NCI-H446 treated with DMSO at 0.1 percent for 48 hours (cell line): ENCODE results near the gene MAP4K4.

ENCODE experiments used
- DNase-seq: peaks from one replicate; lab custom pipeline; 2025; lab: John Stamatoyannopoulos, UW

The MAP4K4 gene

DNA sequence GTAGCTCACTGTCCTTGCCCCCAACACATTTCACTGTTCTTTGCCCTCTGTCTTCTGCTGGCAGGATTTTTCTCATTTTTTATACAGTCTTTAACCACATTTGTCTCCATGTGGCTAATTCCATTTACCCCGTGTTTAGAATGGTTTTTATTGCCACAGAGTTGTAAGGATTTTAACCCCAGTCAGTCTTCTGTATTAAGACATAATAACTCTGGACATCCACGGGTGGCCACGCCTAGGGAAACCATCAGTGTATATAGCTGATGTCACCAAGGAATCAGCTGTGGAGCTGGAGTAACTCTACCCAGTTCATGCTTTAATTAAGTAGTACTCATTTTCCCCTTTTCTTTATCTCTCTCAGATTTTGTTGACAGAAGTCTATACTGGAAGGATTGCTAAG is 139.8 kb downstream of the MAP4K4 start:
- DNase-seq, result no peak

DNA sequence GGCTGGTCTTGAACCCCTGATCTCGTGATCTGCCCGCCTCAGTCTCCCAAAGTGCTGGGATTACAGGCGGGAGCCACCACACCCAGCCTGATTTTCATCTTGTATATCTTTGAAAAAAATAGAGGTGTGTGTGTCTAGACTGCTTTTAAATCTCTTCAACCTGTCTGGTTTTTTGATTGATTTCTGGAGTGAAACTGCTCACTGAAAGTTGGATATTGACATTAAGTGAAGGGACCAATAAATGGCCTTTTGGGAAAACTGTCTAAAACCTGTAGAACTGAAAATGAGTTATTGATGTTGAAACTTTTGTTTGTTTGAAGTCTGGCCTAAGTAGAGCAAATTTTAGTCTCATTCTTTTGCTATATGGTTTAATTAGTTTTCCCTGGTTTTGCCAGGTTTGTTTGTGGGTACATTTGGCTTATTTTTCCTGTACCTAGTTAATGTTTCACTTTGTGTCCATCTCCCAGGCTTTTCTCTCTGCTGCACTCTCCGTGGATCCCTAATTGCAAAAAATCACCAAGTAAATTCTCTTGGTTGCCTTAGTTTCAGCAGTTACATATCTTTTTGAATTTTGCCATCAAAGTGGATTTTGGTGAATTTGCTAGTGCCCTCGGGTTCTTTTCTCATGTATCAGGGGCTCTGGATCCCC is 144.3 kb downstream of the MAP4K4 start:
- no peak for DNase-seq

DNA sequence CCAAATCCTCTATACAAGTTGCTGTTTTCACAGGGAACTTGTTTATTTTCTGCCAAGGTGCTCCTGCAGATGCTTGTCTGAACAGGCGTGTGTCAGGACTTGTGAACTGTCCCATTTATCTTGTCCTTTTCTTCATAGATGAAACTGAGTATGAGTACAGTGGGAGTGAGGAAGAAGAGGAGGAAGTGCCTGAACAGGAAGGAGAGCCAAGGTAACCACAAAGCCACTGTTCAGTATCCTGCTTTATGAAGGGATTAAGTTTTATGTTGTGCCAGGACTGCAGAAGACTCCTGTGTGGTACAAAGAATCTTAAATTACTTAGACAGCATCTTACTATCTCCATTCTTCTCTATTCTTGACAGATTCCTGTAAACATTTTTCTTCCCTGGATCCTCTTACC is 145.0 kb downstream of the MAP4K4 start:
- no peak for DNase-seq

DNA sequence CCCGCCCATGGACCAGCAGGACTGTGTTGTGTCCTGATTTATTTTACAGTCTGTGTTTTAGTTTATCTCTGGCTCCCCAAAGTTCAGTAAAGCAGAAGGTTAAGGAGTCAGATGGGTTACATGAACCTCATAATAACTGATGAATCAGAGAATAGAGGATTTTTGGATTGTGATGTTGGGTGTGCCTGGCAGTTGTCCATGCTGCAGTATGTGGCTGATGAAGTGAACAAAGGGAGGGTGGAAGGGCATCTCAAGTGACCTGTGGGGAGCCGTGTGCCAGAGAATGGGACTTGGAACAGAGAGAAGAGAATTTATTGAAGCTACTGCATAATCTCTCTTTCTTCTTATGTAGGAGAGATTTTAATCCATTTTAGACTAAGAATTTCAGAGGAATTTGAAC is 145.5 kb downstream of the MAP4K4 start:
- DNase-seq, result no peak

DNA sequence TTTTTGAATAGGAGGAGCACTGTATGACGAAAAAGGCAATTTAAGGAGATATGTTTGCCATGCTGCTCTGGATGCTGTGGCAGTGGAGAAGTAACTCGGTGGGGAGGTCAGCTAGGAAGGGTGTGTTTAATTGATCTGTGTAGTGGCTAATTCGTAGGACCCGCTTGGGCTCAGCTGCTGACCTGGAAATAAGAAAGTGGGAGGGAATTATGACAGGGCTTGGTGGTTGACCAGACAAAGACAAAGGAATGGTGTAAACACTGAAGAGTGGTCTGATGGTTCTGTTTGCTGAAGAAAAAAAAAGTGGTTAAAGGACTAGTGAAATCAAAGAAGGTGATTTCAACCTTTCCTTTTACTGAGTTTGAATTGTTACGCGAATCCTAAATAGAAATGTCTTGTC is 146.0 kb downstream of the MAP4K4 start:
- no peak for DNase-seq

DNA sequence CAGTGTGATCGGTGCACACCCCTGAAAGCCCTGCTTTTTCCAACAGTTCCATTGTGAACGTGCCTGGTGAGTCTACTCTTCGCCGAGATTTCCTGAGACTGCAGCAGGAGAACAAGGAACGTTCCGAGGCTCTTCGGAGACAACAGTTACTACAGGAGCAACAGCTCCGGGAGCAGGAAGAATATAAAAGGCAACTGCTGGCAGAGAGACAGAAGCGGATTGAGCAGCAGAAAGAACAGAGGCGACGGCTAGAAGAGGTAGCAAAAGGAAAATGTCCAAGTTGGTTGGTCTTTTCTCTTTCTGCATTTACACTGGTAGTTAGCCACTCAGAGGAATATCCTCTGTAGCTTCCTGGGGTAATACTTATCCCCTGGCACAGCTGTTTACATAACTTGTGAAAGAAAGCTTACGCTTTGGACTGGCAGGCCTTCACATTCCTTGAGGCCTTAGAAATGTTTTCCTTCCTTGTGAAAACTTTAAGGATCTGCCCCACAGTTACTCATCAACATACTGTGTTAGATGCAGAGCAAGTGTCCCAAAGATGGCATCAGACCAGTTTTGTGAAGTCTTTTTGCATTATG is 146.6 kb downstream of the MAP4K4 start:
- no peak for DNase-seq

DNA sequence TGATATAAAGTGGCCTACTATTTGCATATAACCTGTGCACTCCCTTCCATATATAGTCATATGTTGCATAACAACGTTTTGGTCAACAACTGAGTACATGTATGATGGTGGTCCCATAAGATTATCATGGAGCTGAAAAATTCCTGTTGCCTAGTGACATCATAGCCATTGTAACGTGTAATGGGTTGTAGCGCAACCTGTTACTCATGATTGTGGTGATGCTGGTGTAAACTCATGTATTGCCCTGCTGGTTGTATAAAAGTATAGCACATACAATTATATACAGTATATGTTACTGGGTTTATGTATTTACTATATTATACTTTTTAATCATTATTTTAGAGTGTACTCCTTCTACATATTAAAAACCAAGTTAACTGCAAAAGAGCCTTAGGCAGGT is 149.5 kb downstream of the MAP4K4 start:
- DNase-seq, result no peak

DNA sequence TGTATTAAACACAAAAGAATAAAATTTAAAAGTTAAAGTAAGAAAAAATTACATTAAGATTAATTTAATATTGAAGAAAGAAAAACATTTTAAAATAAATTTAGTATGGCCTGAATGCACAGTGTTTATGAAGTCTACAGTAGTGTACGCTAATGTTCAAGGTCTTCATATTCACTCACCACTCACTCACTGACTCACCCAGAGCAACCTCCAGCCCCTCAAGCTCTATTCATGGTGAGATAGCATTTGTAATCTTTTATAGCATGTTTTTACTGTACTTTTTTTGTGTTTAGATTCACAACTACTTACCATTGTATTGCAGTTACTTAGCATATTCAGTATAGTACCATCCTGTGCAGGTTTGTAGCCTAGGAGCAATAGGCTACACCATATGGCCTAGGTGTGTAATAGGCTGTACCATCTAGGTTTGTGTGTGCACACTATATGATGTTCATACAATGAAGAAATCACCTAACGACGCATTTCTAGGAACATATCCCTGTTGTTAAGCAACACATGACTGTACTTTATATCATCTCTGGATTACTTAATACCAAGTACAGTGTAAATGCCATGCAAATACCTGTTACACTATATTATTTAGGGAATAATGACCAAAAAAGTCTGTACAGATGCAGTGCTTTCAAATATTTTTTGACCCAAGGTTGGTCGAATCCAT is 150.3 kb downstream of the MAP4K4 start:
- DNase-seq, result no peak

DNA sequence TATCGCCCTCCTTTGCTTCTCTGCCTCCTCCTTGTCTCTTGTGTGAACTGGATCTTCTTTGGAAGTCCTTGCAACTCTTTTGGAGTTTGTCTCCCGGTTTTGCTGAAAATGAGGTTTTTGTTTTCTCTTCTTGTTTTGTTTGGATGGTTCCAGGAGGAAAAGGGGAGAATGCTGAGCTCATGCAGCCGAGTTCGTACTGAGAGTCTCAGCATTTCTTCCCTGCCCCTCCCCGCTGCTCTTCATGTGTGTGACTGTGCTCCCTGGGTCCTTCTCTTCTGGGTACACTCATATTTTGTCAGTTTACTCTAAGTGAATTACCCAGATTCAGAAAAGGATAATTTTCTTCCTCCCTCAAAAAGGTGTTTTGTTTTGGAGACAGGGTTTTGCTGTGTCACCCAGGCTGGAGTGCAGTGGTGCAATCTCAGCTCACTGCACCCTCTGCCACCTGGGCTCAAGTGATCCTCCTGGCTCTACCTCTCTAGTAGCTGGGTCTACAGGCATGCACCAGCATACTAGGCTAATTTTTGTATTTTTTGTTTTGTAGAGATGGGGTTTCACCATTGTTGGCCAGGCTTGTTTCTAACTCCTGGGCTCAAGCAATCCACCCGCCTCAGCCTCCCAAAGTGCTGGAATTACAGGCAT is 151.4 kb downstream of the MAP4K4 start:
- no peak for DNase-seq

DNA sequence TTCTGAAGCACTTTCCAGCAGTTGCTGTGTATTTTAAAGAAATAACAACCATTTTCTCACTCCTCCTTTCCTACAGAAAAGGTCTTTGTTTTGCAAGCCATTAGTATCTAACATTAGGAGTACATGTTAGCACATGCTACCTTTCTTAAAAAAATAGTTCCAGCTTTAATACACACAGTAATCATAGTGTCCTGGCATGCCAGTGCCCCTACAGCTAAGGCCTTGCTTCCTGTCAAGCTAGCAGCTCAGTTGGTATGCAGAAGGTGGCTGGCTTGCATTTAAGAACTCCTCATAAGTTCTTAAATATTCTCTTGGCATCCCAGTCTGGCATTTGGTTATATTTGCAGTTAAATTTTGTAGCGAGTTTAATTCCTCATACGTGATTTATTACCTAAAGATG is 152.9 kb downstream of the MAP4K4 start:
- no peak for DNase-seq

DNA sequence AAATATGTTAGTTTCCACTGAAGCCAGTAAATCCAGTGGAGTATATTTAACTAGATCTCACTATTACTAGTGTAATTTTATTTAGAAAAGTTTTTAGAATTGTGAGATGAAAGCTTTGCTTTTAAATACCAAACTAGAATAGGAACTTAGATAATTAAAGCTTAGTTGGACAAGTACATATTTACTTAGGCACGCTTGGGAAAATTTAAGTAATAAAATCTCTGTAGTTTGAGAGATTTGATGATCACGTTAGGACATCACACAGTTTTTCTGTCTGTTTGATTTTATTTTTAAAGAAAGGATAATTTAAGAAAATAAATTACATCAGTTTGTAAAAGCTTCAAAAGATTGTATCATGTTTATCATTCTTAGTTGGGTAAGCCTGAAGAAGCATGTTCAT is 153.5 kb downstream of the MAP4K4 start:
- no peak for DNase-seq

DNA sequence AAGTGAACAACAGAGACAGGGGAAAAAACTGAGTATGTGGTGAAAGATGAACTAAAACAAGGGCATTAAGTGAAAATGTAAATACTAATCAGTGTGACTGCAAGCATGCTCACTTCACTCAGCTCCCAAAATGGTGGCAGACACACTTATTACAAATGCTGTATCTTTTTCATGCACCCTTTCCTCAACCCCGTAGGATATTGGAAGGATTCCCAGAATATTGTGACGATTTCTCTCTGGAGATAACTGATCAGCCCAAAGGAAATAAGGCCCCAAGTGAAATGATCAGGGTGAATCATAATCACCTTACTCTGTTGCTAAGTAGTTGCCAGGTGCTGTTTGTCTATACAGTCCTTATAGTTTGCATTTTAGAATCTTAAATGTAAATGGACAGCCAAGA is 155.3 kb downstream of the MAP4K4 start:
- no peak for DNase-seq

DNA sequence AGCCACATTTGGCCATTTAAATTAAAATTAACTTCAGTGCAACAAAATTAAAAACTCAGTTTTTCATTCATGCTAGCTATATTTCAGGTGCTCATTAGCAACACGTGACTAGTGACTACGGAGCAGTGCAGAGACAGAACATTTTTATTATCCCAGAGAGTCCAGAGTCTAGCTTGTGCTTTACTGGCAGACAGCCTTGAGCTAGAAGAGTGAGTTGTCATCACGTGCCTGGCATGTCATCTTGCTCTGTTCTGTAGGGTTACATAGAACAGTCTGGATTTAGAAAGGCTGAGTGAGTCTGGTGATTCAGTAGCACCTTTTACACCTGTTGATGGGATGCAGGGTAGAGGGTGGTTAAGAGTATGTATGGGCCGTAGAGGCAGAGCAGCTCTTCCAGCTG is 157.4 kb downstream of the MAP4K4 start:
- DNase-seq, result no peak

DNA sequence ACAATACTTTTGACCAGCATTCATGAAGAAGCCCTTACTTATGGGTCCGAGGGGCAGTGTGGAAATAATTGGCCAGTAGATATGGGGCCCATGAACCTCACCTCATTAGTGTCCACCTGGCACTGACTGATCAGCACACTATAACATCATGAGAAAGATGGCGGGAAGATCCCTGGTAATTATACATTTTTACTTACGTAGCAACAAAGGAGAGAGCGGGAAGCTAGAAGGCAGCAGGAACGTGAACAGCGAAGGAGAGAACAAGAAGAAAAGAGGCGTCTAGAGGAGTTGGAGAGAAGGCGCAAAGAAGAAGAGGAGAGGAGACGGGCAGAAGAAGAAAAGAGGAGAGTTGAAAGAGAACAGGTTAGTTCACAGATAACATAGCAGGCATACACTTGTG is 158.3 kb downstream of the MAP4K4 start:
- no peak for DNase-seq

DNA sequence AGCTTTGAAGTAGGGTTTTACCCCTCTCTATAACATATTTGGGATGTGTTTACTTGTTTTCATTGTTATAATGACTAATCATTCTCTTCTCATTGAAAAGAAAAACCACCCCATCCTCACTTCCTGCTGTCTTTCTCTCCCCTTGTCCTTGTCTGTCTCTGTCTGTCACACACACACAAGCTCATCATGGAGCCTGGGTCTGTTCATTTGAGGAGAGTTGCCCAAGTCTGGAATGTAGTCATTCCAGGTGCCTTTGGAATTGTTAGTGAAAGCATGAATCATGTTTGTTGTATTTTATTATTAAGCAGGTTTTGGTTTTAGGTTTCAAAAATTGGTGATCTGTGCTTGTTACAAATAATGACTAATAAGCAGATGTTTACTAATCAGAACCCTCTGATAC is 160.7 kb downstream of the MAP4K4 start:
- DNase-seq, result no peak

DNA sequence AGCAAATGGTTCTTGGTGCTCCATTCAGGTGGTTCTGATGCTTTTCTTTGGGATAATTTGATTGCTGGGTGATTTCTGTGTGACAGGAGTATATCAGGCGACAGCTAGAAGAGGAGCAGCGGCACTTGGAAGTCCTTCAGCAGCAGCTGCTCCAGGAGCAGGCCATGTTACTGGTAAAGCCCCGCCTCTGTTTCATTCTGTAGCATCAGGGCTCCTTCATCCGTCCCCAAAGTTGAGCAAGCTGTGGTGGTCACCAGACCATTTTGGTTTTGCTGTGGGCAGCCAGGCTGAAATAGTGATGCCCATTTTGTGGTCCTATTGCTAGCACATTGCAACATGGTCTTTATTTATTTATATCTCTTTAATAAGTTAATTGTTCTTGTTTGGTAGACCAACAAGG is 161.4 kb downstream of the MAP4K4 start:
- no peak for DNase-seq

DNA sequence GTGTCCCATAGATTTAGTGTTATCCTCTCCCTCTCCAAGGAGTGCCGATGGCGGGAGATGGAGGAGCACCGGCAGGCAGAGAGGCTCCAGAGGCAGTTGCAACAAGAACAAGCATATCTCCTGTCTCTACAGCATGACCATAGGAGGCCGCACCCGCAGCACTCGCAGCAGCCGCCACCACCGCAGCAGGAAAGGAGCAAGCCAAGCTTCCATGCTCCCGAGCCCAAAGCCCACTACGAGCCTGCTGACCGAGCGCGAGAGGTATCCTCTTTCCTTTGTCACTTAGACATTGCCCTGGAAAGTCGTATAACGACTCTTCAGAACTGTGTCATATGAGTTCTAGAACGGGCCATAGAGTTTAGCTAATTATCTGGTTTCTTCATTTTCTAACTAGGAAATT is 162.1 kb downstream of the MAP4K4 start:
- DNase-seq, result no peak

DNA sequence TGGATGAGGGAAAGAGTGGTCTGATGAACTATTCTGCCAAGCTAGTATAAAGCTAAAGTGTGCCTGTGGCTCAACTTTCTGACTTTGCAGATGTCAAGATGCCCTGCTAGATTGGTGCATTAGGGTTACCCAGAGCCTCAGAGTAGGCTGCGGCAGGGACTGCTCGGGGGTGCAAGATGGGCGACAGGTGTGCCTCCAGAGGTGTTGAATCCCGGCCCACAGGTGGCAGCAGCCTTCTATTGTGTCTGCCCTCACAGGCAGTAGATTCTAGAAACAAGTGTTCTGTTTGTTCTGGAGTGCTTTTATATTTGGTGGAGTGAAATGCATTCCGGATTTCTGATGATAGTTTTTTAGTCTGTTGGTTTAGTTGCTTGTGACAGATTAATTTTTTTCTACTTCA is 162.7 kb downstream of the MAP4K4 start:
- no peak for DNase-seq

DNA sequence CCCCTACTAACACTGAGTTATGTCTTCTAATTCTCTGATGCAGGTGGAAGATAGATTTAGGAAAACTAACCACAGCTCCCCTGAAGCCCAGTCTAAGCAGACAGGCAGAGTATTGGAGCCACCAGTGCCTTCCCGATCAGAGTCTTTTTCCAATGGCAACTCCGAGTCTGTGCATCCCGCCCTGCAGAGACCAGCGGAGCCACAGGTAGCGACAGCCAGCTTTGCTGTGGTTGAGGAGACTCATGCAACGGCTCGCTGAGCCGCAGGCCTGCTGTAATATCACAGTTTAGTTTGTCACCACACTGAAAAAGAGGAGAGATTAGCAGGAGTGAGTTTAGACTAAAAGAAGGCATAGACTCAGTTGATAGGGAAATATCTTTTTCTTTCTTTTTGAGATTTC is 163.3 kb downstream of the MAP4K4 start:
- DNase-seq, result no peak

DNA sequence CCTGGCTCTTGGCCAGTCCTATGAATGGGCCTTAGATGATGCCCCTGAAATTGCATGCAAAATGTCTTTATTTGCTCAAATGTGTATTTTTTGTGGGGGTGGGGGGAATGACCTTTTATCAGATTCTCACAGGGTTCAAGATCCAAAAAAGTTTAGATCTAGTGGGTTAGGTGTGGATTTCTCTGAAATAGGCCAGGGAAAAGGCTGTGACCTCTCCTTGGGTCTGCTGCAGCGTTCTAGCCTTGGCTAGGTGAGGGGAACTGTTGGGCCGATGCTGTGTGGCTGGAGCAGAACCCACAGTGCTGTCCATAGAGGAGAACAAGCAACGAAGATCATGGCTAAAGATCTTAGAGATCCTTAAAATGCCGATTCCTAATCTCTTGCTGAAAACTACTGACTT is 163.9 kb downstream of the MAP4K4 start:
- DNase-seq, result no peak

DNA sequence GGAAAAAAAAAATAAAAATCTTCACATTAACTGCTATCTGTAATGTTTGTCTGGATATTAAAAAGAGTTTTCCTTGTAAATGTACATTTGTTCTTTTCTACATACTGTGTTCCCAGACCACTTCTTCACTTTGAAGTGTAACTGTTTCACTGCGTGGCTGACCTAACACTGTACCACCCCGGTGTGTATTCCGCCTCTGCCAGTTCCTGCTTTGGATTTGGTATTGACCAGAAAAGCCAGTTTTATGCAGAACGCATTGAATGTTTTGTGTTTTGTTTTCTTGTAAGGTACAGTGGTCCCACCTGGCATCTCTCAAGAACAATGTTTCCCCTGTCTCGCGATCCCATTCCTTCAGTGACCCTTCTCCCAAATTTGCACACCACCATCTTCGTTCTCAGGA is 166.0 kb downstream of the MAP4K4 start:
- DNase-seq, result no peak

DNA sequence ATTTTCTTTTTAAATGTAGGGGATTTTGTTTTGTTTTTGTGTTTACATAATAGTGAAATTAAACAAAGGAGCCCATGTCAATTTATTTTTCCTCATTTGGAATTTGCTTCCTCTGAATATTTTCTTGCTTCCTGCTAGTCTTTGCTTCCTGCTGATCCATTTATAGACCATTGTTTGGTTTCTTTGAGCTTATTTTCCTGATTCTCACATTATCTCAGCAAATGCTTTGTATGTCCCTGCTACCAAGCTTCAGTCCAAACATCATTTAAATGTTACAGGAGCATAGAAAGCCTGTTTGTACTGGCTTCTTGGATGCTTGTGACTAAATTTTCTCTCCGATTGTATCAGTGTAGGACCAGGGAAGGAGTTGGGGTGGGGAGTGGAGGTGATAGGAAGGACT is 166.9 kb downstream of the MAP4K4 start:
- DNase-seq, result no peak

DNA sequence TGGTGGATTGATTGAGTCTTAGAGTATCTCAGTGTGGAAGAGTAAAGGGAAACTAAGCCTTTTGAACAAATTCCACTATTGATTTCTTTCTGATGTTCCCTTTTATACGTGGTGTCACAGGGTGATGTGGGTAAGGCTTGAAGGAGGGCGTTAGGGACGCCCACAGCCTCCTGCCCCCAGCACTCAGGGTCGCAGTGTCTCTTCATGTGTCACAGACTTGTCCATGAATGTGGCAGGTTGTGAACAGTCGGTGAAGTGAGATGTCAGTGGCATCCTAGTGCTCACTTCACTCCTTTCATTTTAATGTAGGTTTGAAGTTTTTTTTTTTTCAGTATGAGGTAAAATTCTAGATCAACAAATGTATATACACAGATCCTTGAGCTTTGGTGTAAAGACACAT is 171.0 kb downstream of the MAP4K4 start:
- no peak for DNase-seq
